ENCODE measurements around the gene WIPF1.

WIPF1 gene

GRCh38 chr2:174563530-174564282 lies 33.9 kb downstream of the WIPF1 start:
- H2BK5ac ChIP-seq (ENCODE audit: low read length) = no peak overlapping the region
- no peak overlapping the region for H3K27ac ChIP-seq (replicated peaks; ENCODE audit: low read length)
- DNase-seq (ENCODE audit: low spot score) = no peak
- no peak overlapping the region for H3K18ac ChIP-seq (ENCODE audit: low read length)
- H4K8ac ChIP-seq (ENCODE audit: low read depth, low read length) = no peak overlapping the region
- peaks cover 4 to 7% of the 10 kb centered on the region in 2 donors for H3K4me1 ChIP-seq (ENCODE audit: control insufficient read depth in 2 of 2, insufficient read depth in 1 of 2, low read depth in 1 of 2, low read length in 2 of 2)
- WGBS, 2 donors (ENCODE audit: extremely low coverage in 2 of 2, insufficient read length in 2 of 2, insufficient replicate concordance in 1 of 2) = no CpG with 5 or more reads among the region's 5 CpGs
- H3K9me3 ChIP-seq (replicated peaks in 1 of 2; ENCODE audit: control insufficient read depth in 2 of 2, insufficient read depth in 1 of 2, low read depth in 1 of 2, low read length in 2 of 2) = no peaks in the 10 kb centered on the region
- H3K4me2 ChIP-seq (ENCODE audit: insufficient read depth, low read length, poor library complexity, severe bottlenecking) = no peak overlapping the region
- H2BK12ac ChIP-seq (ENCODE audit: low read length) = no peak overlapping the region
- H4K91ac ChIP-seq (ENCODE audit: low read depth, low read length, poor library complexity) = no peak overlapping the region
- no peaks in the 10 kb centered on the region for H3K27me3 ChIP-seq (ENCODE audit: control insufficient read depth in 3 of 3, insufficient read depth in 3 of 3, low read depth in 1 of 3, low read length in 3 of 3)
- H2AFZ ChIP-seq (ENCODE audit: low read length) = no peak overlapping the region
- no peak overlapping the region for H3K23ac ChIP-seq (ENCODE audit: low read depth, low read length, poor library complexity)
- no peak overlapping the region for H2BK120ac ChIP-seq (ENCODE audit: low read depth, low read length)
- H2AK5ac ChIP-seq (ENCODE audit: low read depth, low read length) = no peak overlapping the region
- no peak overlapping the region for H3K4ac ChIP-seq (ENCODE audit: low read length)
- no peaks in the 10 kb centered on the region for H3K79me1 ChIP-seq (ENCODE audit: low read depth, low read length)
- no peak overlapping the region for H3K14ac ChIP-seq (ENCODE audit: low read length)
- no peak overlapping the region for H3K4me3 ChIP-seq (ENCODE audit: low read length in 2 of 2)
- peaks cover 0 to 84% of the 10 kb centered on the region in 2 donors for H3K36me3 ChIP-seq (replicated peaks in 1 of 2; ENCODE audit: control insufficient read depth in 2 of 2, insufficient read depth in 2 of 2, low read length in 2 of 2)
- H2BK15ac ChIP-seq (ENCODE audit: low read length) = no peak overlapping the region
- no peak overlapping the region for H3K9ac ChIP-seq (ENCODE audit: low read depth, low read length, poor library complexity)

DNA sequence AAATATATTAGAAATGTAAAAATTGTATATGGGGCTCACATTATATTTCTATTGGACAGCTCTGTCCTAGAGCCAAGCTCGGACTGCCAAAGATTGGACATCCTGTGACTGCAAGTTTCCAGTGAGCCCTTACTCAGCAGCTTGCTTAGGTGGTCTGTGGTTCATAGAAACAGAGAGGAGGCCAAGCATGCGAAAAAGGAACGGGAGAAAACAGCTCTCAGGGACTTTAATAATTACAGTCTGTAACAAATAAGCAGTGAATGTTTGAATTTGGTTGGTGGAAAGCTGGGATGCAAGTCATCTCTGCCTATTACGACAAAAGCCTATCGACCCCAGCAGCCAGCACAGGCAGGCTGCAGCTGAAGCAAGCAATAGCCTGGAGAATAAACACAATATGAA lies 35.6 kb downstream of the WIPF1 start:
- Histone ChIP-seq H4K91ac (ENCODE audit: low read depth, low read length, poor library complexity) (no peak overlapping the region), H3K4ac (ENCODE audit: low read length) (no peak overlapping the region), H3K4me2 (ENCODE audit: insufficient read depth, low read length, poor library complexity, severe bottlenecking) (no peak overlapping the region), H2AK5ac (ENCODE audit: low read depth, low read length) (no peak overlapping the region), H3K14ac (ENCODE audit: low read length) (no peak overlapping the region), H3K27ac (replicated peaks; ENCODE audit: low read length) (no peak overlapping the region), H2BK5ac (ENCODE audit: low read length) (peak overlapping the region; percentile 1), H3K9me3 (replicated peaks in 1 of 2; ENCODE audit: control insufficient read depth in 2 of 2, insufficient read depth in 1 of 2, low read depth in 1 of 2, low read length in 2 of 2) (no peaks in the 10 kb centered on the region), H3K27me3 (ENCODE audit: control insufficient read depth in 3 of 3, insufficient read depth in 3 of 3, low read depth in 1 of 3, low read length in 3 of 3) (no peaks in the 10 kb centered on the region), H2BK15ac (ENCODE audit: low read length) (no peak overlapping the region), H3K36me3 (replicated peaks in 1 of 2; ENCODE audit: control insufficient read depth in 2 of 2, insufficient read depth in 2 of 2, low read length in 2 of 2) (peaks cover 0 to 71% of the 10 kb centered on the region in 2 donors), H3K79me1 (ENCODE audit: low read depth, low read length) (no peaks in the 10 kb centered on the region), H2AFZ (ENCODE audit: low read length) (no peak overlapping the region), H3K9ac (ENCODE audit: low read depth, low read length, poor library complexity) (no peak overlapping the region), H3K4me1 (ENCODE audit: control insufficient read depth in 2 of 2, insufficient read depth in 1 of 2, low read depth in 1 of 2, low read length in 2 of 2) (peaks cover 4 to 7% of the 10 kb centered on the region in 2 donors), H3K23ac (ENCODE audit: low read depth, low read length, poor library complexity) (no peak overlapping the region), H2BK120ac (ENCODE audit: low read depth, low read length) (no peak overlapping the region), H3K18ac (ENCODE audit: low read length) (no peak overlapping the region), H3K4me3 (ENCODE audit: low read length in 2 of 2) (no peak overlapping the region), H4K8ac (ENCODE audit: low read depth, low read length) (no peak overlapping the region), H2BK12ac (ENCODE audit: low read length) (no peak overlapping the region)
- no CpG with 5 or more reads among the region's 5 CpGs for WGBS, 2 donors (ENCODE audit: extremely low coverage in 2 of 2, insufficient read length in 2 of 2, insufficient replicate concordance in 1 of 2)
- no peak for DNase-seq (ENCODE audit: low spot score)

DNA sequence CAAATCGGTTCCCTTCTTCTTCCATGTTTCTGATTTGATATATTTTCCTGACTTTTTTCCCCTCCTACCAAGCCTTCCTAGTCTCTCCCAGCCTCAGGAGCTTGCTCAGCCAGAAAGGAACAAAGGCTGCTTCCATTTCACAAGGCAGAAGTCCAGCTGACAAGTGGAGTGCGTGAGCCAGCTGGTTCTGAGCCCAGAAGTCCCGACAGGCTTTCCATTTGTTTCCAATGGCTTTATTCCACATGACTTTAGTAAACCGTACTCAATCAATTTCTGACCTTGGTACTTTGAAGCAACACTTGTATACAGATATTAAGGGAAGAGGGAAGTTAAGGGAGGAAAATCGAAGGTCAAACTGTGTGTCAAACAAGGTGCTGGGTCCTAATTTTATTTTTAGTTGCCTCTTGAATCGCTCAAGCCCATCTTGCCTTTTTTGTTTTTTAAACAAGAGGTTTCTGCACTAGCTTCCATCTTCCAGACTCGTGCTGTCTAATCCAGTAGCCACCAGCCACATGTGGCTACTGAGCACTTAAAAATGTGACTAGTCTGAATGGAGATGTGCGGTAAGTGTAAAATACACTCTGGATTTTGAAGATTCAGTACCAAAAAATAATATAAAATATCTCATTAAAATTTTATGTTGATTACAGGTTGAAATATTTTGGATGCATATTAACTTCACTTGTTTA lies 36.2 kb downstream of the WIPF1 start:
- H3K9ac ChIP-seq (ENCODE audit: low read depth, low read length, poor library complexity) = no peak overlapping the region
- H3K23ac ChIP-seq (ENCODE audit: low read depth, low read length, poor library complexity) = no peak overlapping the region
- no peak overlapping the region for H4K8ac ChIP-seq (ENCODE audit: low read depth, low read length)
- H2BK15ac ChIP-seq (ENCODE audit: low read length) = no peak overlapping the region
- peak overlapping the region; percentile 47 for H2AFZ ChIP-seq (ENCODE audit: low read length)
- no peak overlapping the region for H2BK5ac ChIP-seq (ENCODE audit: low read length)
- no peak overlapping the region for H2AK5ac ChIP-seq (ENCODE audit: low read depth, low read length)
- H3K79me1 ChIP-seq (ENCODE audit: low read depth, low read length) = no peaks in the 10 kb centered on the region
- H3K18ac ChIP-seq (ENCODE audit: low read length) = no peak overlapping the region
- no peak overlapping the region for H3K4me2 ChIP-seq (ENCODE audit: insufficient read depth, low read length, poor library complexity, severe bottlenecking)
- H2BK12ac ChIP-seq (ENCODE audit: low read length) = no peak overlapping the region
- WGBS, 2 donors (ENCODE audit: extremely low coverage in 2 of 2, insufficient read length in 2 of 2, insufficient replicate concordance in 1 of 2) = no CpG with 5 or more reads among the region's 8 CpGs
- H3K4me3 ChIP-seq (ENCODE audit: low read length in 2 of 2) = no peak overlapping the region
- H3K36me3 ChIP-seq (replicated peaks in 1 of 2; ENCODE audit: control insufficient read depth in 2 of 2, insufficient read depth in 2 of 2, low read length in 2 of 2) = peaks cover 0 to 66% of the 10 kb centered on the region in 2 donors
- DNase-seq (ENCODE audit: low spot score) = no peak
- H3K27me3 ChIP-seq (ENCODE audit: control insufficient read depth in 3 of 3, insufficient read depth in 3 of 3, low read depth in 1 of 3, low read length in 3 of 3) = no peaks in the 10 kb centered on the region
- no peak overlapping the region for H3K4ac ChIP-seq (ENCODE audit: low read length)
- no peak overlapping the region for H3K14ac ChIP-seq (ENCODE audit: low read length)
- H4K91ac ChIP-seq (ENCODE audit: low read depth, low read length, poor library complexity) = no peak overlapping the region
- H3K9me3 ChIP-seq (replicated peaks in 1 of 2; ENCODE audit: control insufficient read depth in 2 of 2, insufficient read depth in 1 of 2, low read depth in 1 of 2, low read length in 2 of 2) = no peaks in the 10 kb centered on the region
- H2BK120ac ChIP-seq (ENCODE audit: low read depth, low read length) = no peak overlapping the region
- no peak overlapping the region for H3K27ac ChIP-seq (replicated peaks; ENCODE audit: low read length)
- H3K4me1 ChIP-seq (ENCODE audit: control insufficient read depth in 2 of 2, insufficient read depth in 1 of 2, low read depth in 1 of 2, low read length in 2 of 2) = peaks cover 4 to 7% of the 10 kb centered on the region in 2 donors

DNA sequence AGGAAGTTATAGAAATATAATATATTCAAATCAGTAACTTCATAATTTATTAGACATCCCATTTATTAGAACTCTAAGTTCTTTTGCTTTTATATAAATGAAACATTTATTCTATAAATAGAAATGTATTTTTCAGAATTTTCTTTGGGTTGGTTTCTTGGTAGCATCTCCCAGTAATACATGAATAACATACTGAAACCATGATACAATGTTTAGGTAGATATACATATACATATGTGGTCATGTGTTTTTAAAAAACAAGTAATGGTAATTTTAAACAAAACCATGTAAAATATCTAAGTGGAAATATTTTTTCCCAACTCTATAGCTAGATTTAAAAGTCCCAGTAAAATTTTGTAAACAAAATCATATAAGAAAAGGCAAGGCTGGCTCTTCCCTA lies 36.9 kb downstream of the WIPF1 start:
- Histone ChIP-seq H3K79me1 (ENCODE audit: low read depth, low read length) (no peaks in the 10 kb centered on the region), H3K4ac (ENCODE audit: low read length) (no peak overlapping the region), H3K9ac (ENCODE audit: low read depth, low read length, poor library complexity) (no peak overlapping the region), H2AFZ (ENCODE audit: low read length) (no peak overlapping the region), H3K4me1 (ENCODE audit: control insufficient read depth in 2 of 2, insufficient read depth in 1 of 2, low read depth in 1 of 2, low read length in 2 of 2) (peaks cover 4 to 7% of the 10 kb centered on the region in 2 donors), H3K18ac (ENCODE audit: low read length) (no peak overlapping the region), H4K8ac (ENCODE audit: low read depth, low read length) (no peak overlapping the region), H4K91ac (ENCODE audit: low read depth, low read length, poor library complexity) (no peak overlapping the region), H3K27ac (replicated peaks; ENCODE audit: low read length) (no peak overlapping the region), H2BK12ac (ENCODE audit: low read length) (no peak overlapping the region), H2BK120ac (ENCODE audit: low read depth, low read length) (no peak overlapping the region), H2BK15ac (ENCODE audit: low read length) (no peak overlapping the region), H3K9me3 (replicated peaks in 1 of 2; ENCODE audit: control insufficient read depth in 2 of 2, insufficient read depth in 1 of 2, low read depth in 1 of 2, low read length in 2 of 2) (no peaks in the 10 kb centered on the region), H2AK5ac (ENCODE audit: low read depth, low read length) (no peak overlapping the region), H2BK5ac (ENCODE audit: low read length) (no peak overlapping the region), H3K36me3 (replicated peaks in 1 of 2; ENCODE audit: control insufficient read depth in 2 of 2, insufficient read depth in 2 of 2, low read length in 2 of 2) (peaks cover 0 to 61% of the 10 kb centered on the region in 2 donors), H3K23ac (ENCODE audit: low read depth, low read length, poor library complexity) (no peak overlapping the region), H3K14ac (ENCODE audit: low read length) (no peak overlapping the region), H3K27me3 (ENCODE audit: control insufficient read depth in 3 of 3, insufficient read depth in 3 of 3, low read depth in 1 of 3, low read length in 3 of 3) (no peaks in the 10 kb centered on the region), H3K4me3 (ENCODE audit: low read length in 2 of 2) (no peak overlapping the region), H3K4me2 (ENCODE audit: insufficient read depth, low read length, poor library complexity, severe bottlenecking) (no peak overlapping the region)
- no peak for DNase-seq (ENCODE audit: low spot score)

Data from neuronal stem cell (in vitro differentiated cells).